Muscle layer of colon (tissue), 2 donors: ENCODE data around the gene DTHD1.

Experiments
- H3K27ac ChIP-seq: one replicate; pipeline ENCODE4 v1.7.0; 2013; ENCODE audit warnings: low read depth, mild to moderate bottlenecking, low read length, moderate library complexity
- H3K27me3 ChIP-seq, 2 donors: one replicate each; pipeline ENCODE4 v1.7.0; 2013; ENCODE audit warnings: low read length in 2 of 2, mild to moderate bottlenecking in 2 of 2; ENCODE audit not compliant: insufficient read depth in 2 of 2, control insufficient read depth in 1 of 2
- H3K36me3 ChIP-seq: one replicate; pipeline ENCODE4 v1.7.0; 2013; ENCODE audit warnings: mild to moderate bottlenecking, low read length; ENCODE audit not compliant: insufficient read depth
- H3K4me1 ChIP-seq: one replicate; pipeline ENCODE4 v1.7.0; 2013; ENCODE audit warnings: mild to moderate bottlenecking, low read length; ENCODE audit not compliant: insufficient read depth
- H3K4me3 ChIP-seq, 2 donors: one replicate each; pipeline ENCODE4 v1.7.0; 2013; ENCODE audit warnings: low read length in 2 of 2, low read depth in 1 of 2, mild to moderate bottlenecking in 1 of 2, moderate library complexity in 1 of 2
- H3K9ac ChIP-seq: one replicate; pipeline ENCODE4 v1.7.0; 2013; ENCODE audit warnings: low read length
- H3K9me3 ChIP-seq: one replicate; pipeline ENCODE4 v1.7.0; 2013; ENCODE audit warnings: mild to moderate bottlenecking, low read length
- donor health status: abdominal sarcoma.
- donor health status: Adenocarcinoma of cecum.

Gene DTHD1

DNA sequence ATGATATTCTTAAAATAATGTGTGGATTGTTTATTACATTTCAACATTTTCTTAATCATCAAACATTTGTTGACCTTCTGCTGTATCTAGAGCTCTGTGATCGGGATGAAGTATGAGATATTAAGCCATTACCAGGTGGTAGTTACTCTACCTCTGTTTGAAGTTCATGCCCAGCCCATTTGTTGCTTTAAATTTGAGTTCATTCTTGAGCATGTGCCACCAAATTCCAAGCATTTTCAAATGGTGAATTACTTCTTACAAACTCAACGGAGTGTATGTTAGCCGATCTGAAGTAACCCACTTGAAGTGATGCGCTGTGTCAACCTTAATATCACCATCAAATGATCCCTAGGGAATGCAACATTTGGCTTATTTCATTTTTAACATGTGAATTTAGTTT is 7.3 kb upstream of the DTHD1 start:
- no peaks in the 10 kb centered on the region for H3K27me3 ChIP-seq
- no peaks in the 10 kb centered on the region for H3K9me3 ChIP-seq
- H3K9ac ChIP-seq: no peak overlapping the region
- no peak overlapping the region for H3K27ac ChIP-seq
- H3K4me3 ChIP-seq: no peak overlapping the region
- H3K36me3 ChIP-seq: no peaks in the 10 kb centered on the region
- no peaks in the 10 kb centered on the region for H3K4me1 ChIP-seq

- Histone ChIP-seq H3K36me3 (no peaks in the 10 kb centered on the region), H3K9ac (no peak overlapping the region), H3K4me1 (no peaks in the 10 kb centered on the region), H3K27me3 (no peaks in the 10 kb centered on the region), H3K9me3 (no peaks in the 10 kb centered on the region), H3K27ac (no peak overlapping the region), H3K4me3 (no peak overlapping the region)
These were observed 3.9 kb upstream of the DTHD1 start for GRCh38 chr4:36277533-36277932.

- H3K9me3 ChIP-seq: no peaks in the 10 kb centered on the region
- no peaks in the 10 kb centered on the region for H3K4me1 ChIP-seq
- H3K36me3 ChIP-seq: no peaks in the 10 kb centered on the region
- H3K4me3 ChIP-seq: no peak overlapping the region
- no peaks in the 10 kb centered on the region for H3K27me3 ChIP-seq
- no peak overlapping the region for H3K27ac ChIP-seq
- no peak overlapping the region for H3K9ac ChIP-seq
These were observed 2.6 kb upstream of the DTHD1 start for GRCh38 chr4:36278789-36279188.

DNA sequence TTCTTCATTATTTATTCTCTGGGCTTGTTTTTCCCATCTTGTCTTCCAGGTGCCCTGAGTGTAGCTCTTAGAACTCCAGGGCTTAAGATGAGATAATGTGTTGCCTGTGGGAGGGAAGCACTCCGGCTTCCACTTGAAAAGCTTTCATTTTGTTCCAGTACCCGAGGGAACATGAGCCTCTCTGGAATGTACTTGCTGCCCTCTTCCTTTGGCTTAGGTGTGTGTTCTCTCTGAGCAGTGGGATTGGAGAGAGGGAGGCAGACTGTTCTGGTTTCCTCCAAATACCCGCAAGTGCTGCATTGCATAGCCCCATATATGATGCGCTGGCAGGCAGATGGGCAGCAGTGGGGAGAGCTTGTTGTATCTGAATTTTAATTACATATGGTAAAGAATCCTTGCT is 861 bp upstream of the DTHD1 start:
- Histone ChIP-seq H3K27ac (no peak overlapping the region), H3K27me3 (no peaks in the 10 kb centered on the region), H3K9ac (no peak overlapping the region), H3K36me3 (no peaks in the 10 kb centered on the region), H3K9me3 (no peaks in the 10 kb centered on the region), H3K4me1 (no peaks in the 10 kb centered on the region), H3K4me3 (no peak overlapping the region)

DNA sequence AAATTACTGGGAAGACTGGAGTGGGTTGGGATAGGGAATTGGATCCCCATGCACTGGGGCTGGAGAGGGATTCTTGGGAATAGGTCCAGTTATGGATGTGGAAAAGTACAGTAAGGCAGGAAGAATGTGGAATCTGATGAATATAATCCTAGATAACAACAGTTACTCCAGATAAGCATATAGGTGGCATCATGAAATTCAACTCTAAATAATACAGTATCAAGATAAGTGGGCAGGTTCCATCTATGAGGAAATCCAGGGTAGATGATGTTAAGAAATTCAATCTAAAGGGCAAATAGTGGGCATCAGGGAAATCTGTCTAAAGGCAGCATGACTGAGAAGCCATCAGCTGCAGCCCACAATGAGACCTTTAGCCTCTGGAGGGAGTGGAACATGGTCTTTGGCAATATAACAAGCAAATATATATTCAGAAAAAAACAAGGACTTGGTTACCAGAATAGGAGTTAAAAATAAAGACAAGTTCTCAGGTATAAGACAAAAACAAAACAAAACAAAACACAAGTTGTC is 1.2 kb downstream of the DTHD1 start:
- H3K36me3 ChIP-seq: no peaks in the 10 kb centered on the region
- no peak overlapping the region for H3K4me3 ChIP-seq
- no peaks in the 10 kb centered on the region for H3K27me3 ChIP-seq
- H3K27ac ChIP-seq: no peak overlapping the region
- H3K9me3 ChIP-seq: no peaks in the 10 kb centered on the region
- no peak overlapping the region for H3K9ac ChIP-seq
- no peaks in the 10 kb centered on the region for H3K4me1 ChIP-seq

DNA sequence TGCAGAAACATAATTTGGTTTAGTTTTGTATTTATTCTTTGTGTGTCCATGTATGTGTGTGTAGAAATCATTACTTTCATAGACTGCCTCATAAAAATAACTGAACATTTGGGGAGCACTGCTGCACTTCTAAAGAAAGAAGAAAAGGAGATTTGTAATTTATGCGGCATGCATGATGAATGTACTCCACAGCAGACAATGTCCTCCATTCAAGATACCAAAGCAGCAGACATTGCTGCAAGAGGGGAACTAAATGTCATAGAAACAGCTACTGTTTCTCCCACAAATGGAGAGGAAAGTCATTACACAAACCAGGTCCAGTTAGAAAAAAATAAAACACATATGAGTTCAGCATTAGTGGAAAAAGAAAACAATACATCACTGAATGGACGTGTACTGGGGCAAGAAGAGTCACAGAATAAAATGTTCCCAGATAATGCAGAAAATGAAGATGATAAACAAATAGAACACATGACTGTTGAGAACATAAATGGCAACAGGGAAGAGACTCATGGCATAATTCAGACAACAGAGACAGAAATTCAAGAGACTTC is 2.6 kb downstream of the DTHD1 start:
- Histone ChIP-seq H3K9me3 (no peaks in the 10 kb centered on the region), H3K4me3 (no peak overlapping the region), H3K27ac (no peak overlapping the region), H3K9ac (no peak overlapping the region), H3K4me1 (no peaks in the 10 kb centered on the region), H3K36me3 (no peaks in the 10 kb centered on the region), H3K27me3 (no peaks in the 10 kb centered on the region)

GRCh38 chr4:36285784-36286480 is 4.5 kb downstream of the DTHD1 start:
- H3K36me3 ChIP-seq: no peaks in the 10 kb centered on the region
- no peaks in the 10 kb centered on the region for H3K27me3 ChIP-seq
- no peaks in the 10 kb centered on the region for H3K4me1 ChIP-seq
- H3K9me3 ChIP-seq: no peaks in the 10 kb centered on the region
- H3K4me3 ChIP-seq: no peak overlapping the region
- H3K27ac ChIP-seq: no peak overlapping the region
- no peak overlapping the region for H3K9ac ChIP-seq

GRCh38 chr4:36286481-36286871 is 5.1 kb downstream of the DTHD1 start:
- Histone ChIP-seq H3K9ac (no peak overlapping the region), H3K27me3 (no peaks in the 10 kb centered on the region), H3K9me3 (no peaks in the 10 kb centered on the region), H3K27ac (no peak overlapping the region), H3K4me1 (no peaks in the 10 kb centered on the region), H3K4me3 (no peak overlapping the region), H3K36me3 (no peaks in the 10 kb centered on the region)

GRCh38 chr4:36288731-36289426 is 7.5 kb downstream of the DTHD1 start:
- no peak overlapping the region for H3K9ac ChIP-seq
- H3K4me1 ChIP-seq: no peaks in the 10 kb centered on the region
- no peak overlapping the region for H3K27ac ChIP-seq
- no peaks in the 10 kb centered on the region for H3K27me3 ChIP-seq
- no peaks in the 10 kb centered on the region for H3K9me3 ChIP-seq
- H3K4me3 ChIP-seq: no peak overlapping the region
- H3K36me3 ChIP-seq: no peaks in the 10 kb centered on the region

- Histone ChIP-seq H3K4me1 (no peaks in the 10 kb centered on the region), H3K9me3 (no peaks in the 10 kb centered on the region), H3K4me3 (no peak overlapping the region), H3K27me3 (no peaks in the 10 kb centered on the region), H3K27ac (no peak overlapping the region), H3K36me3 (no peaks in the 10 kb centered on the region), H3K9ac (no peak overlapping the region)
These were observed 9.2 kb downstream of the DTHD1 start for GRCh38 chr4:36290641-36291040.

- Histone ChIP-seq H3K9ac (no peak overlapping the region), H3K4me3 (no peak overlapping the region), H3K27ac (no peak overlapping the region), H3K4me1 (no peaks in the 10 kb centered on the region), H3K9me3 (no peaks in the 10 kb centered on the region), H3K36me3 (no peaks in the 10 kb centered on the region), H3K27me3 (no peaks in the 10 kb centered on the region)
These were observed 11.3 kb downstream of the DTHD1 start for GRCh38 chr4:36292556-36293188.
